GM18505 (cell line): ENCODE measurements around the gene COX7A2.

Experiments
- ATAC-seq: cut with Tn5 transposase; IDR thresholded peaks from one replicate; pipeline ENCODE4 v1.9.1; 2021; ENCODE audit not compliant: unreplicated experiment
- POLR2A ChIP-seq: IDR thresholded peaks from 4 replicates; pipeline ENCODE4 v1.6.1; 2011; ENCODE audit warnings: borderline replicate concordance; ENCODE audit not compliant: insufficient read depth, insufficient read length; ENCODE audit errors: extremely low read depth

The COX7A2 gene

GRCh38 chr6:75222261-75222660, 21.3 kb downstream of the COX7A2 start:
- ATAC-seq: no peak
- TF ChIP-seq POLR2A: no peak

GRCh38 chr6:75221116-75221515, 22.5 kb downstream of the COX7A2 start:
- TF ChIP-seq POLR2A: no peak
- no peak for ATAC-seq

GRCh38 chr6:75220357-75220756, 23.2 kb downstream of the COX7A2 start:
- TF ChIP-seq POLR2A: no peak
- no peak for ATAC-seq

GRCh38 chr6:75219263-75219662, 24.3 kb downstream of the COX7A2 start:
- no peak for ATAC-seq
- no peak for TF ChIP-seq POLR2A

- no peak for TF ChIP-seq POLR2A
- ATAC-seq: no peak
Measured at GRCh38 chr6:75217193-75217592, 26.4 kb downstream of the COX7A2 start.

GRCh38 chr6:75215291-75215690, 28.3 kb downstream of the COX7A2 start:
- TF ChIP-seq POLR2A: no peak
- no peak for ATAC-seq

GRCh38 chr6:75213732-75214131, 29.9 kb downstream of the COX7A2 start:
- ATAC-seq: no peak
- TF ChIP-seq POLR2A: no peak

- no peak for TF ChIP-seq POLR2A
- ATAC-seq: no peak
Measured at GRCh38 chr6:75213112-75213511, 30.5 kb downstream of the COX7A2 start.

GRCh38 chr6:75211920-75212590, 31.5 kb downstream of the COX7A2 start:
- ATAC-seq: no peak
- TF ChIP-seq POLR2A: no peak

- no peak for TF ChIP-seq POLR2A
- no peak for ATAC-seq
Measured at GRCh38 chr6:75210885-75211739, 32.5 kb downstream of the COX7A2 start.

GRCh38 chr6:75209184-75209723, 34.3 kb downstream of the COX7A2 start:
- no peak for TF ChIP-seq POLR2A
- no peak for ATAC-seq

- TF ChIP-seq POLR2A: no peak
- peak; percentile 80 for ATAC-seq
Measured at GRCh38 chr6:75208298-75209183, 35.1 kb downstream of the COX7A2 start.

GRCh38 chr6:75206576-75207342, 36.8 kb downstream of the COX7A2 start:
- no peak for ATAC-seq
- TF ChIP-seq POLR2A: no peak
